NB4 (cell line): ENCODE data around the gene NUP50.

Experiments used
- DNase-seq: peaks from one replicate; pipeline ENCODE4 v3.0.0; 2010; ENCODE audit warnings: low read depth
- H3K4me3 ChIP-seq: one replicate; pipeline ENCODE4 v1.5.1; 2011; ENCODE audit warnings: mild to moderate bottlenecking, low read depth, low read length, moderate library complexity
- MYC ChIP-seq: IDR thresholded peaks from 2 replicates; pipeline ENCODE4 v1.6.1; 2011; ENCODE audit warnings: low read depth, low read length
- POLR2A ChIP-seq: IDR thresholded peaks from 2 replicates; pipeline ENCODE4 v1.6.1; 2011; ENCODE audit warnings: mild to moderate bottlenecking; ENCODE audit not compliant: insufficient read length; ENCODE audit errors: extremely low read depth
- TF ChIP-seq, protein P1 (sequence below): IDR thresholded peaks from 2 replicates; pipeline ENCODE4 v1.6.1; 2011; ENCODE audit warnings: low read depth, low read length
- TF ChIP-seq, protein P2 (sequence below): IDR thresholded peaks from one replicate; pipeline ENCODE4 v1.5.1; 2012; ENCODE audit warnings: low read depth, low read length

The NUP50 gene

DNA sequence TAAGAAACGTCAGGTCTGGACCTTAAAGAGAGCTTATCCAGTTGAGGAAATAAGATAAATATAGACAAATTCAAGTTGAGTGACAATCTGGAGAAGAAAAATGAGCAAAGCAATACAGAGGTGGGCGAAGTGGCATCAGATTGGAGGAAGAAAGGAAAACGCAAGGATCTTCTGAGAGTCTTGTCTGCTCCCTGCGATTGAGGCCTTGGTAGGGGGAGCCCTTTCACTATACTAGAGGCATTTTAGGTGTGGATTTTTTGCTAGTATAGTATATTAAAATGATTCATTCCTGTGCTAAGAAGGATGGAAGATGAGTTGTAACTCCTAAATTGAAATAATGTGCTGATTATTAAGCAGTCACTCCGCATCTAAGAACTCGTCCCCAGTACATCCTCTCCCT, 8.1 kb downstream of the NUP50 start:
- DNase-seq, result no peak
- TF ChIP-seq, protein P1, sequence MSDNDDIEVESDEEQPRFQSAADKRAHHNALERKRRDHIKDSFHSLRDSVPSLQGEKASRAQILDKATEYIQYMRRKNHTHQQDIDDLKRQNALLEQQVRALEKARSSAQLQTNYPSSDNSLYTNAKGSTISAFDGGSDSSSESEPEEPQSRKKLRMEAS, result no peak
- TF ChIP-seq, protein P2, sequence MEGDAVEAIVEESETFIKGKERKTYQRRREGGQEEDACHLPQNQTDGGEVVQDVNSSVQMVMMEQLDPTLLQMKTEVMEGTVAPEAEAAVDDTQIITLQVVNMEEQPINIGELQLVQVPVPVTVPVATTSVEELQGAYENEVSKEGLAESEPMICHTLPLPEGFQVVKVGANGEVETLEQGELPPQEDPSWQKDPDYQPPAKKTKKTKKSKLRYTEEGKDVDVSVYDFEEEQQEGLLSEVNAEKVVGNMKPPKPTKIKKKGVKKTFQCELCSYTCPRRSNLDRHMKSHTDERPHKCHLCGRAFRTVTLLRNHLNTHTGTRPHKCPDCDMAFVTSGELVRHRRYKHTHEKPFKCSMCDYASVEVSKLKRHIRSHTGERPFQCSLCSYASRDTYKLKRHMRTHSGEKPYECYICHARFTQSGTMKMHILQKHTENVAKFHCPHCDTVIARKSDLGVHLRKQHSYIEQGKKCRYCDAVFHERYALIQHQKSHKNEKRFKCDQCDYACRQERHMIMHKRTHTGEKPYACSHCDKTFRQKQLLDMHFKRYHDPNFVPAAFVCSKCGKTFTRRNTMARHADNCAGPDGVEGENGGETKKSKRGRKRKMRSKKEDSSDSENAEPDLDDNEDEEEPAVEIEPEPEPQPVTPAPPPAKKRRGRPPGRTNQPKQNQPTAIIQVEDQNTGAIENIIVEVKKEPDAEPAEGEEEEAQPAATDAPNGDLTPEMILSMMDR, result no peak
- no peak for TF ChIP-seq POLR2A
- no peak overlapping the region for H3K4me3 ChIP-seq

DNA sequence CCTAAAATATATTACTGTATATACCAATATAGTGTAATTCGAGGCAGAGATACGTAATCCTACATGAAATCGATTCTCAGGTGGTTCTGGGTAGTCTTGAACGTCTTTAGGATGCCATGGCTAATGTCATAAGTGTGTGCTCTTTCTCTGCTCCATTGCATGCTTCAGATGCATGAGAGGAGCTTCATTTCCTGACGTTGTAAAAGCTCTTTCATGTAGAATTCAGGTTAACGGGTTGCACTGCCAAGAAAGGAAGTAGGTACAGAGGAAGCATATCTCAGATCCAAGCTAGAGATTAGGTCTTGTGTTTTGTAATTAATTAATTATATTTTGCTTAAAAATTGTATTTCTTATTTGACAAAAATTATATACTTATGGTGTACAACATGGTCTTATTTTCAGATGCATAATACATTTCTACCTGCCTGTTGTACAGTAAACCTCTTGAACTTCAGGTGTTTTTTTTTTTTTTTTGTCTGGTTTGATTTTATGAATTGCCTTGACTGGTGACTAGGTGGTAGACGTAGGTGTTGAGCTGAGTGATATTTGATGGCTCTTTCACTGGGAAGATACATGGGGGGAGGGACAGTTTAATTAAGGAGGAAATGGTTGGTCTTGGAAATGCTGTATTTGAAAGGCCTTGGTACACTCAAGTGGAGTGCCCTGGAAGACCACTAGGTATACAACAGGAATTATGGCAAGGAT, 9.3 kb downstream of the NUP50 start:
- no peak for DNase-seq
- no peak overlapping the region for H3K4me3 ChIP-seq
- no peak for TF ChIP-seq POLR2A
- TF ChIP-seq, protein P1, result no peak
- TF ChIP-seq, protein P2, result no peak
- TF ChIP-seq MYC, result no peak

DNA sequence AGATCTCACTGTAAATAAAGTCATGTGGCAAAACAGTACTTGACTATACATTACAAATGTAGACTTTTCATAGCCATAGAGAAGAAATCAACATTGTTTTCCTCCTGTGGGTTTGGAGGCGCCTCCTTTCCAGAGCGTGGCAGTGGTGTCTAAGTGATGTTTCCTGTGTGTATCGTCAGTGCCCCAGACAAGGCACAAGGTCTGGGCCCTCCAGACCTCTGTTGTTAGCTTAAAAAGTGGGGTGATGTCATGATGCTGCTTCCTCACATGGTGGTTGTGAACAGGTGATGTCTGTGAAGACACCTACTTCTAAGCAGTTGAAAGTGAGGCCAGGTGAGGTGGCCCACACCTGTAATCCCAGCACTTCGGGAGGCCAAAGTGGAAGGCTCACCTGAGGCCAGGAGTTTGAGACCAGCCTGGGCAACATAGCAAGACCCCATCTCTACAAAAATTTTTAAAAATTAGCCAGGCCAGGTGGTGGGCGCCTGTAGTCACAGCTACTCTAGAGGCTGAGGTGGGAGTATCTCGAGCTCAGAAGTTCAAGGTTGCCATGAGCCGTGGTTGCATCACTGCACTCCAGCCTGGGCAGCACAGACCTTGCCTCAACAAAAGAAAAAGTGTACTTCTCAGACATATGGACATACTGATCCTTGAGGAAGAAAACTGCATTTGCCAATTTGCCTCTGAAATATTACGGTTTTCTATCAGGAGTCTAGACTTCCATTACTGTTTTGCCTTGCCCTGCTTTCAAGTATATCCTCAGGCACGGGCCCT, 15.7 kb downstream of the NUP50 start:
- H3K4me3 ChIP-seq, result no peak overlapping the region
- peak; percentile 43 for DNase-seq
- TF ChIP-seq, protein P2, result no peak
- TF ChIP-seq MYC (no peak), POLR2A (no peak)
- TF ChIP-seq, protein P1, result no peak

DNA sequence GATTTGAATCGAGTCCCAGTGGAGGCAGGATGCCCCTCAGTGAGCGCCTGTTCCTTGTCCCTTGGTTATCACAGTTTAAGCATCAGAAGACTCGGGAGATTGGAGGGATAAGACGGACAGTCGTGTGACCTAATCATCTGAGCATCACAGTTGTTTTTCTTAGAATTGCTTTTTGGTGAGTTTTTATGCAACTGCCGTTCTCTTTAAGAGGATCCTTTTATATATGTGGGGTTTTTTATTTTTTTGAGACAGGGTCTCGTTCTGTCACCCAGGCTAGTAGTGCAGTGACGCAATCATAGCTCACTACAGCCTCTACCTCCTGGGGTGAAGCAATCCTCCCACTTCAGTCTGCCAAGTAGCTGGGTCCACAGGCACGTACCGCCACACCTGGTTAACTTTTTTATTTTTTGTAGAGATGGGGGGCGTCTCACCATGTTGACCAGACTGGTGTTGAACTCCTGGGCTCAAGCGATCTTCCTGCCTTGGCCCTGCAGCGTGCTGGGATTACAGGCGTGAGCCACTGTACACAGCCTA, 16.5 kb downstream of the NUP50 start:
- TF ChIP-seq POLR2A (no peak), MYC (no peak)
- TF ChIP-seq, protein P1, result no peak
- TF ChIP-seq, protein P2, result no peak
- DNase-seq, result peak; percentile 71
- H3K4me3 ChIP-seq, result no peak overlapping the region

DNA sequence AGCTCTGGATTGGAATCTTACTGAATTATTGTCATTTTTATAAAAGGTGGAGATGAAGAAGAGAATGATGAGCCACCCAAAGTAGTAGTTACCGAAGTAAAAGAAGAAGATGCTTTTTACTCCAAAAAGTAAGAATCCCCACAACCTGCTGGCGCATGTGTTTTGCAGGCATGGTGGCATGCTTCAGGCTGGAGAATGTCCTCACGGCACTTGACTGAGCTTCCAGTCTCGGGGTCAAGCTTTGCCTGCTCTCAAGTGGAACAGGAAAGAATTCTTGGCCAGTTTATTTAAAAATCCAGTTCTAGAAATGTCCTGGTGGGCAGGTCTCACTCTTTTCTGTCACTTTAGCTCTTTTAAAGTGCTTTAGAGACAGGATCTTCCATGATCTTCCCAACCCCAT, 17.5 kb downstream of the NUP50 start:
- H3K4me3 ChIP-seq, result no peak overlapping the region
- no peak for DNase-seq
- TF ChIP-seq, protein P2, result no peak
- TF ChIP-seq MYC, result no peak
- TF ChIP-seq, protein P1, result no peak
- TF ChIP-seq POLR2A, result no peak
